Transverse colon (tissue), 4 donors: ENCODE results near the gene STH. TPM values are rescaled to one million over a fixed set of nuclear protein-coding genes. Genes with fewer than 3 reads are reported as not detected.

Experiments used
- DNase-seq: peaks from one replicate; pipeline ENCODE4 v3.0.0-alpha.2; 2019
- H3K27ac ChIP-seq, 4 donors: fragments of 200-600 bp; sonication (generic); 2 replicates each; pipeline ENCODE4 v1.5.1; 2016 to 2018; ENCODE audit warnings: inconsistent platforms in 4 of 4
- H3K27me3 ChIP-seq: fragments of 200-600 bp; sonication (generic); 2 replicates; pipeline ENCODE4 v1.5.1; 2017; ENCODE audit warnings: inconsistent platforms
- H3K36me3 ChIP-seq, 4 donors: fragments of 200-600 bp; sonication (generic); 2 replicates each; pipeline ENCODE4 v1.5.1; 2017 to 2019; ENCODE audit warnings: inconsistent platforms in 4 of 4
- H3K4me1 ChIP-seq, 4 donors: fragments of 200-600 bp; sonication (generic); 2 replicates each; pipeline ENCODE4 v1.5.1; 2017 to 2020; ENCODE audit warnings: inconsistent platforms in 4 of 4
- H3K4me3 ChIP-seq, 4 donors: fragments of 200-600 bp; sonication (generic); 1 replicate in 1 of 4; 2 replicates in 3 of 4; pipeline versions ENCODE4 v1.5.1 to v1.6.1; 2017 to 2019; ENCODE audit warnings: inconsistent platforms in 4 of 4
- H3K9me3 ChIP-seq, 2 donors: fragments of 200-600 bp; sonication (generic); 2 replicates each; pipeline ENCODE4 v1.5.1; 2017 to 2019; ENCODE audit warnings: inconsistent platforms in 2 of 2
- EP300 ChIP-seq: sonication (generic); formaldehyde crosslinking; IDR thresholded peaks from one replicate; pipeline ENCODE4 v1.6.1; 2017; ENCODE audit warnings: antibody characterized with exemption, low read depth
- POLR2A ChIP-seq: fragments of 450-650 bp; IDR thresholded peaks from one replicate; pipeline ENCODE4 v1.6.1; 2016; ENCODE audit warnings: antibody characterized with exemption, mild to moderate bottlenecking, moderate library complexity
- POLR2AphosphoS5 ChIP-seq, 3 donors: sonication (generic); formaldehyde crosslinking; IDR thresholded peaks; one replicate each; pipeline ENCODE4 v1.6.1; 2016; ENCODE audit warnings: antibody characterized with exemption in 3 of 3
- WGBS, 2 donors: methylation state at CpG; one replicate each; pipeline ENCODE4 v1.1.5; 2018; ENCODE audit warnings: low coverage in 1 of 2; 5-methylcytosine and 5-hydroxymethylcytosine counted together
- in situ Hi-C, 4 donors: fragments of 200-750 bp; cut with MboI; loops; one replicate each; pipeline versions ENCODE4 v1.15.0 to v1.15.1; 2017; ENCODE audit warnings: low sequenced_read_pairs in 3 of 4, low pct_ligation_motif_present in 1 of 4, low pct_unique_long_range_greater_than_20kb in 1 of 4
- intact Hi-C: fragments of 100-400 bp; cut with DNase I; formaldehyde crosslinking; loops from one replicate; pipeline ENCODE4 v1.15.1; 2023; ENCODE audit warnings: low total_unique reads
- total RNA-seq, 4 donors: library from RNA; depleted of rRNA; stranded (reverse); fragments of >200 nt; gene quantifications; one replicate each; pipeline ENCODE4 v1.1.0, GENCODE V29; 2016
- TF ChIP-seq, protein P1 (sequence below), 5 experiments: fragments of 200-600 bp in 3 of 5; fragments of 450-650 bp in 2 of 5; sonication (generic) in 3 of 5; IDR thresholded peaks; 1 replicate in 2 of 5; 2 replicates in 3 of 5; pipeline ENCODE4 v1.5.1; 2016 to 2017; ENCODE audit warnings: antibody characterized with exemption in 5 of 5, inconsistent platforms in 3 of 5, mild to moderate bottlenecking in 2 of 5, moderate library complexity in 1 of 5

STH gene
- total RNA-seq, 4 donors from 2014 or later, result not detected

DNA sequence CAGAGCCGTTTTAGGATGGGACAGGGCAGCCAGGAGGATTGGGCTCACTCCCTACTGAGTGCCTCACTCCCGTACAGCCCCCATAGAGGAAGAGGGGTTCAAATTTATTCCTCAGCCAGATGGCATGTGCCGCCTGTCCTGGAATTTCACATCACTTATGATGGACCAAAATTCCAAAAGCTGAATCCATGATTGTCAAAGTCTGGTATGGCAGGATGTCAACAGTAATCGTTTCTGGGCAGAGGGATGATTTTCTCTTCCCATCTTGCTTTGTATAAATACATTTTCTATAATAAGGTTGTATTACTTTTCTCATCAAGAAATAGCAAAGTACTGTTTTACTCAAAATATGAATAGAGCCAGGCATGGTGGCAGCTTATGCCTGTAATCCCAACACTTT, 38.7 kb upstream of the STH start:
- no peak for TF ChIP-seq EP300
- TF ChIP-seq POLR2AphosphoS5 (IDR thresholded peaks at IDR 0.05), result no peak
- TF ChIP-seq, protein P1, sequence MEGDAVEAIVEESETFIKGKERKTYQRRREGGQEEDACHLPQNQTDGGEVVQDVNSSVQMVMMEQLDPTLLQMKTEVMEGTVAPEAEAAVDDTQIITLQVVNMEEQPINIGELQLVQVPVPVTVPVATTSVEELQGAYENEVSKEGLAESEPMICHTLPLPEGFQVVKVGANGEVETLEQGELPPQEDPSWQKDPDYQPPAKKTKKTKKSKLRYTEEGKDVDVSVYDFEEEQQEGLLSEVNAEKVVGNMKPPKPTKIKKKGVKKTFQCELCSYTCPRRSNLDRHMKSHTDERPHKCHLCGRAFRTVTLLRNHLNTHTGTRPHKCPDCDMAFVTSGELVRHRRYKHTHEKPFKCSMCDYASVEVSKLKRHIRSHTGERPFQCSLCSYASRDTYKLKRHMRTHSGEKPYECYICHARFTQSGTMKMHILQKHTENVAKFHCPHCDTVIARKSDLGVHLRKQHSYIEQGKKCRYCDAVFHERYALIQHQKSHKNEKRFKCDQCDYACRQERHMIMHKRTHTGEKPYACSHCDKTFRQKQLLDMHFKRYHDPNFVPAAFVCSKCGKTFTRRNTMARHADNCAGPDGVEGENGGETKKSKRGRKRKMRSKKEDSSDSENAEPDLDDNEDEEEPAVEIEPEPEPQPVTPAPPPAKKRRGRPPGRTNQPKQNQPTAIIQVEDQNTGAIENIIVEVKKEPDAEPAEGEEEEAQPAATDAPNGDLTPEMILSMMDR (IDR thresholded peaks at IDR 0.05), result no peak
- no peak for TF ChIP-seq POLR2A
- no peak overlapping the region for H3K27ac ChIP-seq
- WGBS, 2 donors, result 67 to 79% methylated on average over 3 to 4 of the region's 4 CpGs
- H3K27me3 ChIP-seq, result no peaks in the 10 kb centered on the region
- H3K4me3 ChIP-seq, result no peak overlapping the region
- H3K9me3 ChIP-seq, result no peaks in the 10 kb centered on the region
- DNase-seq, result no peak
- no peaks in the 10 kb centered on the region for H3K36me3 ChIP-seq
- intact Hi-C loops (loop anchor here (5.0 kb wide), 1 partner anchor 68 kb away; the partner anchor contains the start of gene MAPT), in situ Hi-C loops (no loop called here)
- no peaks in the 10 kb centered on the region for H3K4me1 ChIP-seq

DNA sequence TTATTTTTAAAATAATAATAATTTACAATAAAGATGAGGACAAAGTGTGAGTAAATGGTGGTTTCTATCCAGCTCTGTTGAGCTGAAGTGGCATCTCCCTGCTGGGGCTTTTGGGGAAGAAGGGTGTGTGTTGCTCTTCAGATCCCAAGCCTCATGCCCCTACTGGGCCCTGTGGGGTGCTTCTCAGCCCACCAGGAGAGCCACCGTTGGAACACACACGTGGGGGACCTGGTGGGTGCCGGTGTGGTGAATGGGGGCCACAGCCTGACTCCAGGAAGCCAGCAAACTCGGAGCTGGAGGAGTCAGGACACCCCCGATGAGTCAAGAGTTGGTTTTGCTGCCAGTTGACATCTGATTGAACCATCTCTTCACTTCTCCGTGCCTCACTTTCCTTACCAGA, 37.8 kb upstream of the STH start:
- WGBS, 2 donors, result 82% methylated on average over 6 of the region's 6 CpGs; no CpG with 5 or more reads in 1 of the 2 donors
- no peaks in the 10 kb centered on the region for H3K9me3 ChIP-seq
- H3K4me1 ChIP-seq, result no peaks in the 10 kb centered on the region
- no peaks in the 10 kb centered on the region for H3K36me3 ChIP-seq
- intact Hi-C loops, result loop anchor here (5.0 kb wide), 1 partner anchor 69 kb away; the partner anchor contains the start of gene MAPT
- TF ChIP-seq EP300 (no peak), POLR2AphosphoS5 (IDR thresholded peaks at IDR 0.05) (no peak), POLR2A (no peak)
- TF ChIP-seq, protein P1 (IDR thresholded peaks at IDR 0.05), result no peak
- no peak for DNase-seq
- no peak overlapping the region for H3K27ac ChIP-seq
- in situ Hi-C loops, result no loop called here
- H3K4me3 ChIP-seq, result no peak overlapping the region
- peaks cover 1% of the 10 kb centered on the region for H3K27me3 ChIP-seq

DNA sequence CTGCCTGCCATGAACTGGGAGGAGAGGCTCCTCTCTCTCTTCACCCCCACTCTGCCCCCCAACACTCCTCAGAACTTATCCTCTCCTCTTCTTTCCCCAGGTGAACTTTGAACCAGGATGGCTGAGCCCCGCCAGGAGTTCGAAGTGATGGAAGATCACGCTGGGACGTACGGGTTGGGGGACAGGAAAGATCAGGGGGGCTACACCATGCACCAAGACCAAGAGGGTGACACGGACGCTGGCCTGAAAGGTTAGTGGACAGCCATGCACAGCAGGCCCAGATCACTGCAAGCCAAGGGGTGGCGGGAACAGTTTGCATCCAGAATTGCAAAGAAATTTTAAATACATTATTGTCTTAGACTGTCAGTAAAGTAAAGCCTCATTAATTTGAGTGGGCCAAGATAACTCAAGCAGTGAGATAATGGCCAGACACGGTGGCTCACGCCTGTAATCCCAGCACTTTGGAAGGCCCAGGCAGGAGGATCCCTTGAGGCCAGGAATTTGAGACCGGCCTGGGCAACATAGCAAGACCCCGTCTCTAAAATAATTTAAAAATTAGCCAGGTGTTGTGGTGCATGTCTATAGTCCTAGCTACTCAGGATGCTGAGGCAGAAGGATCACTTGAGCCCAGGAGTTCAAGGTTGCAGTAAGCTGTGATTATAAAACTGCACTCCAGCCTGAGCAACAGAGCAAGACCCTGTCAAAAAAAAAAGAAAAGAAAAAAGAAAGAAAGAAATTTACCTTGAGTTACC, 36.7 kb upstream of the STH start:
- TF ChIP-seq EP300 (no peak), POLR2A (no peak), POLR2AphosphoS5 (IDR thresholded peaks at IDR 0.05) (no peak)
- TF ChIP-seq, protein P1 (IDR thresholded peaks at IDR 0.05), result no peak
- in situ Hi-C loops, result no loop called here

DNA sequence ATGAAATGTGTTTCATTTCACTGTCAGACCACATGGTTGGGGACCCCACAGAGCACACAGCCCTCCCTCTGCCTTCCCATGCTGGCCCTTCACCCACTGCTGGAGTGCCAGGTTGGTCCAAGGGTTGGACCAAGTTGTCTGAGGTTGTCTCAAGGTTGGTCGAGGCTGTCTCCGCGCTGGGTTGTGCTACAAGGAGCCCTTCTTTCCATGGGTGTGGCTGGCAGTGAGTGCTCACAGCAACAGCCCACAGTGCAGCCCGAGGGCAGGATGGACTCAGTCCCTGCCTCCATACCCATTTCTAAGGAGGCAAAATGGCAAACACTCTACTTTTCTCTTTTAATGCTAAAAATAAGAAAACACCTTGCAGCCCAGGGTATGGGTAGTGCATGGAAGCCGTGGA, 35.8 kb upstream of the STH start:
- intact Hi-C loops (loop anchor here (5.0 kb wide), 1 partner anchor 71 kb away; the partner anchor contains the start of gene MAPT), in situ Hi-C loops (no loop called here)
- Histone ChIP-seq H3K27ac (no peak overlapping the region), H3K9me3 (no peaks in the 10 kb centered on the region), H3K36me3 (no peaks in the 10 kb centered on the region), H3K27me3 (peaks cover 14% of the 10 kb centered on the region), H3K4me1 (no peaks in the 10 kb centered on the region), H3K4me3 (no peak overlapping the region)
- no peak for DNase-seq
- TF ChIP-seq, protein P1 (IDR thresholded peaks at IDR 0.05), result no peak
- TF ChIP-seq EP300 (no peak), POLR2A (no peak)
- 88% methylated on average over 5 of the region's 5 CpGs; no CpG with 5 or more reads in 1 of the 2 donors for WGBS, 2 donors

More for the DNA sequence above, 36.7 kb upstream of the STH start:
- no peak overlapping the region for H3K4me3 ChIP-seq
- H3K27me3 ChIP-seq, result peaks cover 12% of the 10 kb centered on the region
- no peak for DNase-seq
- intact Hi-C loops, result loop anchor here (5.0 kb wide), 1 partner anchor 70 kb away; the partner anchor contains the start of gene MAPT
- H3K9me3 ChIP-seq, result no peaks in the 10 kb centered on the region
- 95% methylated on average over 12 of the region's 12 CpGs; no CpG with 5 or more reads in 1 of the 2 donors for WGBS, 2 donors
- no peak overlapping the region for H3K27ac ChIP-seq
- no peaks in the 10 kb centered on the region for H3K4me1 ChIP-seq
- H3K36me3 ChIP-seq, result no peaks in the 10 kb centered on the region
